Measurements from ENCODE around the gene ZDHHC14.

GRCh38 chr6:157669747-157670216 is 288.8 kb downstream of the ZDHHC14 start:
- TF ChIP-seq CTCF (conservative IDR thresholded peaks at IDR 0.05; ENCODE audit: low read depth, low read length), result no peak
- TF ChIP-seq EZH2 (IDR thresholded peaks at IDR 0.05; ENCODE audit: borderline replicate concordance, low read depth, low read length, poor library complexity, severe bottlenecking), result no peak

All from A673 (cell line).